H9 (cell line): ENCODE results near the gene BACH2. TPM values are rescaled to one million over a fixed set of nuclear protein-coding genes. Genes with fewer than 3 reads are reported as not detected.

ENCODE experiments used
- DNase-seq: peaks from one replicate; pipeline ENCODE4 v3.0.0-alpha.2; 2017
- H2AFZ ChIP-seq: one replicate; pipeline ENCODE4 v1.6.1; 2013; ENCODE audit warnings: mild to moderate bottlenecking, low read length, control low read depth, moderate library complexity
- H2AK5ac ChIP-seq: 2 replicates; pipeline ENCODE4 v1.6.1; 2013; ENCODE audit warnings: low read length, control low read depth, mixed read lengths; ENCODE audit not compliant: insufficient read length
- H2BK120ac ChIP-seq: one replicate; pipeline ENCODE4 v1.6.1; 2013; ENCODE audit warnings: low read depth, mild to moderate bottlenecking, low read length, control low read depth, inconsistent platforms; ENCODE audit not compliant: poor library complexity, severe bottlenecking
- H2BK12ac ChIP-seq: 2 replicates; pipeline ENCODE4 v1.6.1; 2013; ENCODE audit warnings: low read length, control low read depth, mixed read lengths, low read depth; ENCODE audit not compliant: insufficient read length
- H2BK15ac ChIP-seq: 2 replicates; pipeline ENCODE4 v1.6.1; 2013; ENCODE audit warnings: low read depth, low read length, control low read depth
- H2BK20ac ChIP-seq: one replicate; pipeline ENCODE4 v1.6.1; 2013; ENCODE audit warnings: low read depth, mild to moderate bottlenecking, low read length, control low read depth, inconsistent platforms; ENCODE audit not compliant: poor library complexity, severe bottlenecking
- H2BK5ac ChIP-seq: 2 replicates; pipeline ENCODE4 v1.6.1; 2013; ENCODE audit warnings: low read length, control low read depth, mixed read lengths; ENCODE audit not compliant: insufficient read length
- H3K14ac ChIP-seq: 2 replicates; pipeline ENCODE4 v1.6.1; 2013; ENCODE audit warnings: low read length, control low read depth; ENCODE audit not compliant: insufficient read depth
- H3K18ac ChIP-seq: 2 replicates; pipeline ENCODE4 v1.6.1; 2013; ENCODE audit warnings: low read depth, mild to moderate bottlenecking, mixed read lengths, low read length, control low read depth; ENCODE audit not compliant: insufficient read length
- H3K23ac ChIP-seq: 2 replicates; pipeline ENCODE4 v1.6.1; 2013; ENCODE audit warnings: low read length, control low read depth, mixed read lengths, low read depth; ENCODE audit not compliant: insufficient read length
- H3K23me2 ChIP-seq: 2 replicates; pipeline ENCODE4 v1.6.1; 2013; ENCODE audit warnings: low read depth, mild to moderate bottlenecking, mixed read lengths, low read length, control low read depth; ENCODE audit not compliant: insufficient read length, poor library complexity, severe bottlenecking
- H3K27ac ChIP-seq: 2 replicates; pipeline ENCODE4 v1.5.1; 2013; ENCODE audit warnings: low read length, control low read depth, mixed read lengths, low read depth; ENCODE audit not compliant: insufficient read length
- H3K27me3 ChIP-seq: 2 replicates; pipeline ENCODE4 v1.6.1; 2013; ENCODE audit warnings: low read length, control low read depth, inconsistent platforms; ENCODE audit not compliant: insufficient read depth
- H3K4ac ChIP-seq: 2 replicates; pipeline ENCODE4 v1.6.1; 2013; ENCODE audit warnings: low read depth, mild to moderate bottlenecking, control low read depth, inconsistent platforms, low read length, moderate library complexity
- H3K4me1 ChIP-seq: 2 replicates; pipeline ENCODE4 v1.6.1; 2013; ENCODE audit warnings: low read length, control low read depth, inconsistent platforms; ENCODE audit not compliant: insufficient read depth
- H3K4me2 ChIP-seq: 2 replicates; pipeline ENCODE4 v1.6.1; 2013; ENCODE audit warnings: low read length, control low read depth, mixed read lengths; ENCODE audit not compliant: insufficient read length, insufficient read depth
- H3K56ac ChIP-seq: 2 replicates; pipeline ENCODE4 v1.6.1; 2013; ENCODE audit warnings: low read depth, mild to moderate bottlenecking, mixed read lengths, low read length, control low read depth; ENCODE audit not compliant: insufficient read length
- H3K79me1 ChIP-seq: 2 replicates; pipeline ENCODE4 v1.6.1; 2013; ENCODE audit warnings: low read depth, mild to moderate bottlenecking, moderate library complexity, low read length, control low read depth, inconsistent platforms; ENCODE audit not compliant: insufficient read depth, poor library complexity, severe bottlenecking
- H3K79me2 ChIP-seq: 2 replicates; pipeline ENCODE4 v1.6.1; 2013; ENCODE audit warnings: low read length, control low read depth, inconsistent platforms; ENCODE audit not compliant: insufficient read depth
- H3K9ac ChIP-seq: 2 replicates; pipeline ENCODE4 v1.6.1; 2013; ENCODE audit warnings: low read length, control low read depth, mixed read lengths; ENCODE audit not compliant: insufficient read length; ENCODE audit errors: extremely low read depth
- H3K9me3 ChIP-seq: one replicate; pipeline ENCODE4 v1.6.1; 2013; ENCODE audit warnings: low read depth, low read length, inconsistent platforms; ENCODE audit not compliant: control insufficient read depth
- H3T11ph ChIP-seq: one replicate; pipeline ENCODE4 v1.6.1; 2013; ENCODE audit warnings: mild to moderate bottlenecking, low read length, control low read depth, inconsistent platforms
- H4K20me1 ChIP-seq: one replicate; pipeline ENCODE4 v1.6.1; 2013; ENCODE audit not compliant: control insufficient read depth, insufficient read length, insufficient read depth
- H4K5ac ChIP-seq: 2 replicates; pipeline ENCODE4 v1.6.1; 2013; ENCODE audit warnings: low read depth, mild to moderate bottlenecking, mixed read lengths, low read length, control low read depth; ENCODE audit not compliant: insufficient read length
- H4K8ac ChIP-seq: replicated peaks from 2 replicates; pipeline ENCODE4 v1.6.1; 2013; ENCODE audit warnings: low read length, control low read depth, mixed read lengths, low read depth; ENCODE audit not compliant: insufficient read length
- H4K91ac ChIP-seq: 2 replicates; pipeline ENCODE4 v1.6.1; 2013; ENCODE audit warnings: low read depth, mild to moderate bottlenecking, moderate library complexity, mixed read lengths, low read length, control low read depth; ENCODE audit not compliant: insufficient read length
- H3K27ac Mint-ChIP-seq, 3 experiments: 2 replicates in 2 of 3; 3 replicates in 1 of 3; pipeline ENCODE4 v1.8.0; 2020 to 2021; ENCODE audit warnings: mixed read lengths in 3 of 3, mild to moderate bottlenecking in 1 of 3, moderate library complexity in 1 of 3
- H3K27me3 Mint-ChIP-seq: 2 replicates; pipeline ENCODE4 v1.8.0; 2021; ENCODE audit warnings: low read depth, mild to moderate bottlenecking, moderate library complexity, mixed read lengths
- H3K36me3 Mint-ChIP-seq, 3 experiments: 2 replicates in 2 of 3; 3 replicates in 1 of 3; pipeline ENCODE4 v1.8.0; 2020 to 2021; ENCODE audit warnings: low read depth in 3 of 3, mixed read lengths in 3 of 3; ENCODE audit not compliant: insufficient read depth in 1 of 3
- H3K4me1 Mint-ChIP-seq, 2 experiments: 2 replicates each; pipeline ENCODE4 v1.8.0; 2020; ENCODE audit warnings: mixed read lengths in 2 of 2
- H3K4me3 Mint-ChIP-seq, 2 experiments: 2 replicates in 1 of 2; 3 replicates in 1 of 2; pipeline ENCODE4 v1.8.0; 2020 to 2021; ENCODE audit warnings: mild to moderate bottlenecking in 2 of 2, mixed read lengths in 2 of 2, moderate library complexity in 1 of 2
- H3K9me3 Mint-ChIP-seq, 2 experiments: 2 replicates in 1 of 2; 3 replicates in 1 of 2; pipeline ENCODE4 v1.8.0; 2020; ENCODE audit warnings: mild to moderate bottlenecking in 2 of 2, mixed read lengths in 2 of 2, moderate library complexity in 1 of 2
- CTCF ChIP-seq: fragments of 200-600 bp; sonication (generic); conservative IDR thresholded peaks from 3 replicates; pipeline ENCODE4 v1.8.0; 2021; ENCODE audit warnings: antibody characterized with exemption, mild to moderate bottlenecking
- WGBS: extraction: QIAGEN DNeasy Blood & Tissue Kit; methylation state at CpG from one replicate; pipeline ENCODE4 v1.1.7; 2013; ENCODE audit warnings: missing lambda C conversion rate, low lambda C conversion rate, mixed read lengths; ENCODE audit not compliant: insufficient read length; ENCODE audit errors: extremely low coverage; 5-methylcytosine and 5-hydroxymethylcytosine counted together
- total RNA-seq: library from RNA; stranded (reverse); gene quantifications from 2 replicates; pipeline ENCODE4 v1.2.1, GENCODE V29; 2021

The BACH2 gene
- total RNA-seq, 1 experiment from 2014 or later, result 2.0 TPM

- no peak overlapping the region for H3K56ac ChIP-seq
- H3K23me2 ChIP-seq, result no peaks in the 10 kb centered on the region
- H3K27ac ChIP-seq, result no peak overlapping the region
- H3K4ac ChIP-seq, result no peak overlapping the region
- H2BK15ac ChIP-seq, result no peak overlapping the region
- no peak overlapping the region for H2BK5ac ChIP-seq
- Mint-ChIP-seq H3K9me3 (no peaks in the 10 kb centered on the region), H3K4me3 (no peak overlapping the region), H3K36me3 (no peaks in the 10 kb centered on the region), H3K27ac (peak overlapping the region in 1 of 3 experiments; percentile 42; a peak in 1 of 7 replicates), H3K4me1 (peaks cover 0 to 2% of the 10 kb centered on the region in 2 experiments; a peak in 1 of 4 replicates), H3K27me3 (0 out of 2 replicates have a peak, but pooled peaks cover 2% of the 10 kb centered on the region)
- no peaks in the 10 kb centered on the region for H3K79me2 ChIP-seq
- no peak overlapping the region for H3K14ac ChIP-seq
- no CpG with 5 or more reads among the region's 2 CpGs for WGBS
- no peaks in the 10 kb centered on the region for H4K20me1 ChIP-seq
- H3K79me1 ChIP-seq, result no peaks in the 10 kb centered on the region
- H3K9ac ChIP-seq, result no peak overlapping the region
- no peak overlapping the region for H3K23ac ChIP-seq
- no peak overlapping the region for H4K8ac ChIP-seq
- no peak overlapping the region for H2BK12ac ChIP-seq
- no peaks in the 10 kb centered on the region for H3K4me1 ChIP-seq
- no peak overlapping the region for H3K18ac ChIP-seq
- no peak overlapping the region for H3T11ph ChIP-seq
- H2BK20ac ChIP-seq, result no peak overlapping the region
- no peak overlapping the region for H2AK5ac ChIP-seq
- no peaks in the 10 kb centered on the region for H3K27me3 ChIP-seq
- H3K9me3 ChIP-seq, result no peaks in the 10 kb centered on the region
- TF ChIP-seq CTCF, result no peak
- no peak overlapping the region for H4K5ac ChIP-seq
- no peak overlapping the region for H2BK120ac ChIP-seq
- H4K91ac ChIP-seq, result no peak overlapping the region
- no peak for DNase-seq
- H2AFZ ChIP-seq, result no peak overlapping the region
- no peak overlapping the region for H3K4me2 ChIP-seq
These were observed 32.1 kb downstream of the BACH2 start for GRCh38 chr6:90264561-90264960.
